ENCODE results near the gene FHL2. TPM values are rescaled to one million over a fixed set of nuclear protein-coding genes. Genes with fewer than 3 reads are reported as not detected.
A peak's percentile ranks its signal among the peaks of the same experiment; 100 is the strongest.

The FHL2 gene
- polyA plus RNA-seq, 1 donor from 2014 or later = 0.15 TPM

DNA sequence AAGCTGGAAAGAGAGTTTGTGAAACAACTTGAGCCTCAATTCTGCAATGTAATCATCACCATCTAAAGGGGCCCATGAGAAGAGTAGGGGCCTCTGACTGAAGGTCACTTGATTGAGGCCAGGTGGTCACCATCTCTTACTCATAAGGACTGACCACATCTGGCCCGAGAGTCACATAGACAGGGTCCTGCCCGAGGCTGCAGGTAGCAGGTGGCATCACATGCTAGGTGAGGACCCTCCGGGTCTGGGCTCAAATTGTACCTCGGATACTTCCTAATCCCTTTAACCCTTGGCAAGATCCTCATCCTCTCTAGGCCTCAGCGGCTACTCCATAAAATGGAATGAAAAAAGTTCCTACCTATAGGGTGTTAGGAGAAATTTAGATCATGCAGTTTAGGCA lies 16.7 kb downstream of the FHL2 start:
- Mint-ChIP-seq H3K36me3 (peaks cover 2% of the 10 kb centered on the region), H3K4me3 (no peak overlapping the region), H3K27me3 (peaks cover 5% of the 10 kb centered on the region), H3K27ac (no peak overlapping the region), H3K4me1 (no peaks in the 10 kb centered on the region), H3K9me3 (no peaks in the 10 kb centered on the region)

DNA sequence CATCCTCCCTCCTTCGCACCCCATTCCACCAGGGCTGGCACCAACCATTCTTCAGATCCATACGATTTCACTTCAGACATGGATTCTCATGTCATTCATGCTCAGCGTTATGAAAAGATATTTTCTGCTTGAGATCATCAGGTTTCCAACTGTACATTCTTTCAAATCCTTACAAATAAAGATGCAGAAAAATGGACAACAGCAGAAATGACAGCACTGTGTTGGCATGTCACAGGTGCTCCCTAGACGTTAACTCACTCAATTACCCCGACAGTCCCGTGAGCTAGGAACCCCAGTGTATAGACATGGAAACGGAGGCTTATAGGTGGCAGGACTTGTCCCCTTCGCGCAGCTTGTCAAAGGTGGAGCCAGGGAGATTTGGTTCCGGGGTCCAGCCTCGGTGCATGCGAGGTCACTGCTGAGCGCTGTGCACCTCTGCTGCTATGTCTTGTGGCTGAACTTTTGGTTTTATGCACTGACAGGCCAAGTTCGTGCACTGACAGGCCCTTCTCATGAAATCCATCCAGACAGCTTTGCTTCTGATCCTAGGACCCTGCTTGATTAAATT lies 17.7 kb downstream of the FHL2 start:
- Mint-ChIP-seq H3K4me1 (no peaks in the 10 kb centered on the region), H3K4me3 (peak overlapping the region in 1 of 4 donors; percentile 23), H3K9me3 (no peaks in the 10 kb centered on the region), H3K27me3 (peaks cover 5% of the 10 kb centered on the region), H3K36me3 (peaks cover 2% of the 10 kb centered on the region), H3K27ac (peak overlapping the region in 1 of 3 donors; percentile 28)

GRCh38 chr2:105380432-105381100 lies 18.3 kb downstream of the FHL2 start:
- no peaks in the 10 kb centered on the region for H3K9me3 Mint-ChIP-seq
- peaks cover 2% of the 10 kb centered on the region for H3K36me3 Mint-ChIP-seq
- H3K4me1 Mint-ChIP-seq = no peaks in the 10 kb centered on the region
- peak overlapping the region in 1 of 4 donors; percentile 23 for H3K4me3 Mint-ChIP-seq
- H3K27ac Mint-ChIP-seq = peak overlapping the region in 1 of 3 donors; percentile 28
- peaks cover 5% of the 10 kb centered on the region for H3K27me3 Mint-ChIP-seq

DNA sequence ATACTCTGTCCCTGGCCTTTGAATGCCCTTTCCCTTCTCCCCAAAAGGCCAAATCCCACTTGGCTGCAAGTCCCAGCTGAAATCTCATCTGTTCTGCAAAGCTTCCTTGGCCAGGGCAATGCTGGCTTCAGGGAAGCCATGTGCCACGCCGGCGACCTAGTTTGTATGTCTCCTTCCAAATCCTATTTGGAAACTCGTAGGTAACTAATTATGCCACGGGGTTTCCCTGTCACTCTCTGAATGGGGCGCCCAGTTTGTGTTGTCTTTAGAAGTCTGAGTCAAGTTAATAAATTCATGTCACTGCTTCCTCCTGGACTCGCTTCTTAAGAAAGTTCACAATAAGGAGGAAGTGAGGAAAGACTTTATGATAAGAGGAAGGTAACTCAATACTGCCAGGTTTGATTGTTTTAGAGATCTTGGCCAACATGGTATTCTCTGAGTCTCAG lies 19.1 kb downstream of the FHL2 start:
- no peaks in the 10 kb centered on the region for H3K9me3 Mint-ChIP-seq
- peaks cover 4% of the 10 kb centered on the region for H3K27me3 Mint-ChIP-seq
- peaks cover 2% of the 10 kb centered on the region for H3K36me3 Mint-ChIP-seq
- H3K4me3 Mint-ChIP-seq = no peak overlapping the region
- H3K4me1 Mint-ChIP-seq = no peaks in the 10 kb centered on the region
- H3K27ac Mint-ChIP-seq = peak overlapping the region in 1 of 3 donors; percentile 18

- no peak overlapping the region for H3K4me3 Mint-ChIP-seq
- no peaks in the 10 kb centered on the region for H3K9me3 Mint-ChIP-seq
- H3K27ac Mint-ChIP-seq = no peak overlapping the region
- H3K4me1 Mint-ChIP-seq = no peaks in the 10 kb centered on the region
- H3K36me3 Mint-ChIP-seq = no peaks in the 10 kb centered on the region
- peaks cover 1% of the 10 kb centered on the region for H3K27me3 Mint-ChIP-seq
Observed at GRCh38 chr2:105378921-105379383, 19.9 kb downstream of the FHL2 start.

- Mint-ChIP-seq H3K4me3 (no peak overlapping the region), H3K9me3 (no peaks in the 10 kb centered on the region), H3K27ac (no peak overlapping the region), H3K27me3 (peaks cover 1% of the 10 kb centered on the region), H3K4me1 (no peaks in the 10 kb centered on the region), H3K36me3 (no peaks in the 10 kb centered on the region)
Observed at GRCh38 chr2:105378276-105378840, 20.5 kb downstream of the FHL2 start.

DNA sequence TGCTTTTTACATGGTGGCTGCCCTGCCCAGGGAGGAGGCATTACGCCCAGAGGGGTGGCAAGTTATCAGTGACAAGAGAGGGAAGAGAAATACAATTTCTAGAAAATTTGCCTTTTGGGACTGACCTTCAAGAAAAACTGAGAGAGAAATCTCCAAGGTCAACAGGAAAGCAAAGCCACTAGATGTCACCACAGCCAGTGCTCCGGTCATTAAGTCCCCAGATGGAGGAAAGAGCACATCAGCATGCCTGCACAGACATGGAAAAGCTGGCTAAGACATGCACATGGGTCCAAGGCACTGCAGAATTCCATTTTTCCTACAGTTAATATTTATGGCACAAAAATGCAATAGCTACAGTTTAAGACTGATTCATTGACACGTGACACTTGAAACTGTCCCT lies 21.0 kb downstream of the FHL2 start:
- no peaks in the 10 kb centered on the region for H3K4me1 Mint-ChIP-seq
- H3K4me3 Mint-ChIP-seq = no peak overlapping the region
- H3K36me3 Mint-ChIP-seq = no peaks in the 10 kb centered on the region
- H3K27me3 Mint-ChIP-seq = peaks cover 1% of the 10 kb centered on the region
- no peaks in the 10 kb centered on the region for H3K9me3 Mint-ChIP-seq
- H3K27ac Mint-ChIP-seq = no peak overlapping the region

- Mint-ChIP-seq H3K27ac (no peak overlapping the region), H3K36me3 (peaks cover 2% of the 10 kb centered on the region), H3K4me1 (no peaks in the 10 kb centered on the region), H3K27me3 (peaks cover 1% of the 10 kb centered on the region), H3K9me3 (no peaks in the 10 kb centered on the region), H3K4me3 (no peak overlapping the region)
Observed at GRCh38 chr2:105376789-105377240, 22.0 kb downstream of the FHL2 start.

DNA sequence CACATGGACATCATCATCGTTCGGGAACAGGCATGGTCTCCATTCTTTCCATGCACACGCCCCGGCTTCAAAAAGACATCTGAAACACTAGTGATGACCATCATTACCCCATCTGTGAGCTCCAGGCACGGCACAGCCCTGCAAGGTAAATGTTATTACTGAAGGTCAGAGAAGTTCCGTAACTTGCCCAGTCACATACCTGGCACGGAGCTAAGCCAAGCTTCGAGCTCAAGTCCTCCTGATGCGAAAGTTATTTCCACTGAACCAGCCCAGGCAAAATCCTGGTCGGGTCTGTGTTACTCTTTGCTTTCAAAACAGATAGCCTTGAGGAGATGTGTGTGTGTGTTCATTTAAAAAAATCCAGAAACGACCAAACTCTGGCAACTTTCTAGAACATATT lies 22.8 kb downstream of the FHL2 start:
- no peaks in the 10 kb centered on the region for H3K9me3 Mint-ChIP-seq
- H3K4me1 Mint-ChIP-seq = no peaks in the 10 kb centered on the region
- no peak overlapping the region for H3K27ac Mint-ChIP-seq
- H3K4me3 Mint-ChIP-seq = no peak overlapping the region
- peaks cover 1% of the 10 kb centered on the region for H3K27me3 Mint-ChIP-seq
- peaks cover 2% of the 10 kb centered on the region for H3K36me3 Mint-ChIP-seq

GRCh38 chr2:105375001-105375561 lies 23.8 kb downstream of the FHL2 start:
- Mint-ChIP-seq H3K36me3 (peaks cover 2% of the 10 kb centered on the region), H3K4me1 (peaks cover 0 to 1% (median 0%) of the 10 kb centered on the region in 3 donors), H3K9me3 (no peaks in the 10 kb centered on the region), H3K27me3 (peaks cover 1% of the 10 kb centered on the region), H3K27ac (no peak overlapping the region), H3K4me3 (no peak overlapping the region)

GRCh38 chr2:105373895-105374401 lies 24.9 kb downstream of the FHL2 start:
- Mint-ChIP-seq H3K4me1 (peaks cover 0 to 7% (median 5%) of the 10 kb centered on the region in 3 donors), H3K9me3 (no peaks in the 10 kb centered on the region), H3K27ac (no peak overlapping the region), H3K36me3 (peaks cover 4% of the 10 kb centered on the region), H3K27me3 (peaks cover 4% of the 10 kb centered on the region), H3K4me3 (peak overlapping the region in 1 of 4 donors; percentile 45)

DNA sequence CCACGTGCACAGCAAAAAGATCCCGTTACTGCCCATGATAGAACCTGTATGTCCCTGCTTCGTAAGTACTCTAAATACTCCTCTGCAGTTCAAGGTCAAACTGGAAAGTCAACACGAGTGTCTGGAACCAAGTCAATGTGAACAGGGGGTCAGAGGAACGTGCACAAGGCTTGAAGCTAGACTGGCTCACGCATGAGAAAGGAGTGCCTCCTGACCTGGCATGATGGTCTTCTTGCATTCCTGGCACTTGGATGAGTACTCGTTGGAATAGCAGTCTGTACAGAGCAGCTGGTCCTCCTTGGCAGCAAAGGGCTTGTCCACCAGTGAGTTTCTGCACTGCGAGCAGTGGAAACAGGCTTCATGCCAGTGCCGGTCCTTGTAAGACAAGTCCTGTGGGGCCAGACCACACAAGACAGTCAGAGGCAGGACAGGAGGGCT lies 25.5 kb downstream of the FHL2 start:
- Mint-ChIP-seq H3K27me3 (peaks cover 4% of the 10 kb centered on the region), H3K9me3 (no peaks in the 10 kb centered on the region), H3K36me3 (peaks cover 4% of the 10 kb centered on the region), H3K4me3 (peak overlapping the region in 1 of 4 donors; percentile 63), H3K27ac (no peak overlapping the region), H3K4me1 (peaks cover 0 to 7% (median 5%) of the 10 kb centered on the region in 3 donors)

- Mint-ChIP-seq H3K4me1 (peaks cover 0 to 7% (median 5%) of the 10 kb centered on the region in 3 donors), H3K36me3 (peaks cover 4% of the 10 kb centered on the region), H3K27me3 (peaks cover 4% of the 10 kb centered on the region), H3K4me3 (no peak overlapping the region), H3K27ac (no peak overlapping the region), H3K9me3 (no peaks in the 10 kb centered on the region)
Observed at GRCh38 chr2:105371810-105372209, 27.0 kb downstream of the FHL2 start.

GRCh38 chr2:105371156-105371555 lies 27.7 kb downstream of the FHL2 start:
- no peak overlapping the region for H3K4me3 Mint-ChIP-seq
- H3K4me1 Mint-ChIP-seq = peaks cover 0 to 7% (median 5%) of the 10 kb centered on the region in 3 donors
- no peaks in the 10 kb centered on the region for H3K9me3 Mint-ChIP-seq
- H3K27me3 Mint-ChIP-seq = peaks cover 4% of the 10 kb centered on the region
- H3K27ac Mint-ChIP-seq = no peak overlapping the region
- peaks cover 4% of the 10 kb centered on the region for H3K36me3 Mint-ChIP-seq

All from IgD-negative memory B cell (primary cell).